HepG2 (cell line): Measurements from ENCODE around the gene MAP2K3. TPM values are rescaled to one million over a fixed set of nuclear protein-coding genes. Genes with fewer than 3 reads are reported as not detected.

Experiments used
- ATAC-seq: fragments of 200-7000 bp; cut with Tn5 transposase; 3 replicates; pipeline ENCODE4 v1.9.1; 2020; ENCODE audit warnings: mild to moderate bottlenecking, moderate library complexity
- BruUV-seq: library from RNA; stranded (reverse); fragments of 400-500 nt; replicated peaks from 2 replicates; lab custom pipeline; 2021; lab: Mats Ljungman, UMichigan
- CTCF ChIA-PET: fragments of 300-600 bp; formaldehyde crosslinking; extraction: SDS; loops from one replicate; lab custom pipeline; 2021; ENCODE audit warnings: low total read pairs, inconsistent platforms, low intra/inter-chr PET ratio; lab: Yijun Ruan, JAX
- POLR2A ChIA-PET: fragments of 350-600 bp; sonication (Branson Sonifier 250); formaldehyde crosslinking; loops from one replicate; lab custom pipeline; 2020; ENCODE audit warnings: antibody characterized with exemption, inconsistent platforms; lab: Yijun Ruan, JAX
- DNase-seq: peaks from one replicate; pipeline ENCODE4 v3.0.0-alpha.2; 2015; ENCODE audit warnings: low spot score
- FAIRE-seq: peaks from 3 replicates; lab custom pipeline; 2011; peaks lifted over from hg19 to GRCh38; lab: Jason Lieb, UNC
- H2AFZ ChIP-seq: one replicate; pipeline ENCODE4 v1.6.1; 2011; ENCODE audit warnings: low read length, inconsistent platforms
- H3K27ac ChIP-seq: fragments of 300-600 bp; 3 replicates; pipeline ENCODE4 v1.8.0; 2011; ENCODE audit warnings: mixed run types, mild to moderate bottlenecking, mixed read lengths, low read length, inconsistent platforms; ENCODE audit not compliant: insufficient read depth; ENCODE audit errors: extremely low read length
- H3K27me3 ChIP-seq, 2 experiments: fragments of 200-600 bp in 1 of 2; 2 replicates in 1 of 2; 3 replicates in 1 of 2; pipeline versions ENCODE4 v1.6.0 to v1.8.0; 2011; ENCODE audit warnings: low read length in 2 of 2, mild to moderate bottlenecking in 2 of 2, moderate library complexity in 2 of 2, inconsistent platforms in 1 of 2; ENCODE audit not compliant: insufficient read depth in 2 of 2, control insufficient read depth in 1 of 2
- H3K36me3 ChIP-seq, 2 experiments: fragments of 200-600 bp in 1 of 2; replicated peaks in 1 of 2; 2 replicates in 1 of 2; 3 replicates in 1 of 2; pipeline versions ENCODE4 v1.5.1 to v1.8.0; 2011; ENCODE audit warnings: low read length in 2 of 2, inconsistent platforms in 1 of 2; ENCODE audit not compliant: insufficient read depth in 2 of 2, control insufficient read depth in 1 of 2
- H3K4me1 ChIP-seq: 2 replicates; pipeline ENCODE4 v1.5.1; 2012; ENCODE audit warnings: low read length, inconsistent platforms; ENCODE audit not compliant: insufficient read depth
- H3K4me2 ChIP-seq: 2 replicates; pipeline ENCODE4 v1.6.0; 2011; ENCODE audit warnings: low read depth, low read length, inconsistent platforms
- H3K4me3 ChIP-seq, 3 experiments: fragments of 200-600 bp in 1 of 3; sonication (generic), shearing (Covaris generic) in 1 of 3; replicated peaks in 1 of 3; 2 replicates each; pipeline ENCODE4 v1.5.1; 2011 to 2016; ENCODE audit warnings: low read length in 3 of 3, inconsistent platforms in 2 of 3, low read depth in 2 of 3, mild to moderate bottlenecking in 2 of 3, control low read depth in 1 of 3, mixed read lengths in 1 of 3; ENCODE audit not compliant: insufficient read depth in 1 of 3
- H3K79me2 ChIP-seq: one replicate; pipeline ENCODE4 v1.6.1; 2011; ENCODE audit warnings: low read length, inconsistent platforms; ENCODE audit not compliant: insufficient read depth
- H3K9ac ChIP-seq: 2 replicates; pipeline ENCODE4 v1.6.0; 2011; ENCODE audit warnings: mild to moderate bottlenecking, low read depth, low read length, inconsistent platforms; ENCODE audit not compliant: insufficient read depth
- H3K9me3 ChIP-seq: 2 replicates; pipeline ENCODE4 v1.5.1; 2012; ENCODE audit warnings: mild to moderate bottlenecking, low read length
- H4K20me1 ChIP-seq: 2 replicates; pipeline ENCODE4 v1.6.0; 2011; ENCODE audit warnings: inconsistent platforms, mild to moderate bottlenecking, low read length, moderate library complexity; ENCODE audit not compliant: insufficient read depth
- ATF7 ChIP-seq, 2 experiments: fragments of 450-650 bp in 1 of 2; sonication (generic) in 1 of 2; formaldehyde crosslinking in 1 of 2; IDR thresholded peaks; 2 replicates each; pipeline versions ENCODE4 v1.4.0 to v1.6.1; 2016 to 2020; ENCODE audit warnings: antibody characterized with exemption in 1 of 2, mild to moderate bottlenecking in 1 of 2, missing genetic modification reagents in 1 of 2
- CBX5 ChIP-seq: sonication (generic); formaldehyde crosslinking; IDR thresholded peaks from 2 replicates; pipeline ENCODE4 v1.4.0; 2020; ENCODE audit warnings: missing genetic modification reagents, borderline replicate concordance
- CHD4 ChIP-seq: fragments of 200-600 bp; sonication (generic); IDR thresholded peaks from 2 replicates; pipeline ENCODE4 v1.7.0; 2017; ENCODE audit warnings: mild to moderate bottlenecking, low read length, borderline replicate concordance
- DMAP1 ChIP-seq: IDR thresholded peaks from 2 replicates; pipeline ENCODE4 v1.6.1; 2016
- KDM1A ChIP-seq: IDR thresholded peaks from 2 replicates; pipeline ENCODE4 v1.6.1; 2016; ENCODE audit warnings: missing compliant biosample characterization
- MEIS1 ChIP-seq: sonication (generic); formaldehyde crosslinking; IDR thresholded peaks from 2 replicates; pipeline ENCODE4 v1.9.0; 2021; ENCODE audit warnings: mild to moderate bottlenecking, missing genetic modification reagents, moderate library complexity, borderline replicate concordance
- MXD4 ChIP-seq: IDR thresholded peaks from 2 replicates; pipeline ENCODE4 v1.6.1; 2016; ENCODE audit warnings: mild to moderate bottlenecking, missing biosample characterization, missing genetic modification reagents
- SALL1 ChIP-seq: sonication (generic); formaldehyde crosslinking; IDR thresholded peaks from 2 replicates; pipeline ENCODE4 v1.8.0; 2022; ENCODE audit warnings: mild to moderate bottlenecking, missing genetic modification reagents
- ZFX ChIP-seq: sonication (generic); formaldehyde crosslinking; IDR thresholded peaks from 2 replicates; pipeline ENCODE4 v1.4.0; 2020; ENCODE audit warnings: mild to moderate bottlenecking, low read depth, missing genetic modification reagents, moderate library complexity
- ZNF180 ChIP-seq: sonication (generic); formaldehyde crosslinking; IDR thresholded peaks from 2 replicates; pipeline ENCODE4 v1.4.0; 2020; ENCODE audit warnings: low read depth, missing genetic modification reagents, borderline replicate concordance
- ZNF501 ChIP-seq: sonication (generic); formaldehyde crosslinking; IDR thresholded peaks from 2 replicates; pipeline ENCODE4 v1.5.1; 2020; ENCODE audit warnings: mild to moderate bottlenecking, moderate library complexity, missing genetic modification reagents
- ZNF572 ChIP-seq: sonication (generic); formaldehyde crosslinking; IDR thresholded peaks from 2 replicates; pipeline ENCODE4 v1.5.1; 2020; ENCODE audit warnings: mild to moderate bottlenecking, missing genetic modification reagents
- WGBS: methylation state at CpG from one replicate; pipeline ENCODE4 v1.1.6; 2017; ENCODE audit warnings: low lambda C conversion rate; 5-methylcytosine and 5-hydroxymethylcytosine counted together
- in situ Hi-C: cut with HindIII; loops from 2 replicates; pipeline ENCODE4 v1.10.0; 2017; ENCODE audit warnings: low pct_unique_long_range_greater_than_20kb; ENCODE audit not compliant: extremely low pct_ligation_motif_present
- intact Hi-C: fragments of 100-400 bp; cut with micrococcal nuclease; formaldehyde crosslinking; loops from one replicate; pipeline ENCODE4 v1.10.0; 2022; ENCODE audit not compliant: unreplicated experiment
- polyA plus RNA-seq, 8 experiments: library from polyadenylated mRNA; depleted of rRNA in 3 of 8; stranded (reverse) in 7 of 8; unstranded in 1 of 8; fragments of >200 nt; fragmentation: Illumina TruSeq in 4 of 8; extraction: Trizol in 4 of 8; gene quantifications; 2 replicates each; pipeline versions ENCODE4 v1.2.1 to v1.2.3, GENCODE V29; 2011 to 2016; ENCODE audit warnings: low read depth in 4 of 8, missing spikeins in 1 of 8, mixed read lengths in 1 of 8; ENCODE audit not compliant: insufficient read depth in 1 of 8
- total RNA-seq, 5 experiments: library from RNA; depleted of rRNA; stranded (reverse); fragments of >200 nt; fragmentation: Illumina TruSeq; extraction: Trizol; gene quantifications; 2 replicates each; pipeline ENCODE4 v1.2.3, GENCODE V29; 2016; ENCODE audit warnings: low read depth in 1 of 5
- TF ChIP-seq, protein P1 (sequence below): sonication (generic); formaldehyde crosslinking; IDR thresholded peaks from 2 replicates; pipeline ENCODE4 v1.9.0; 2022; ENCODE audit warnings: missing genetic modification reagents, mild to moderate bottlenecking, borderline replicate concordance
- TF ChIP-seq, protein P2 (sequence below): sonication (generic); formaldehyde crosslinking; IDR thresholded peaks from 2 replicates; pipeline ENCODE4 v1.4.0; 2020; ENCODE audit warnings: missing genetic modification reagents
- TF ChIP-seq, protein P3 (sequence below): IDR thresholded peaks from 2 replicates; pipeline ENCODE4 v1.6.1; 2012; ENCODE audit warnings: inconsistent platforms
- TF ChIP-seq, protein P4 (sequence below), 2 experiments: sonication (generic) in 1 of 2; formaldehyde crosslinking in 1 of 2; IDR thresholded peaks; 2 replicates each; pipeline versions ENCODE4 v1.5.1 to v1.6.1; 2011 to 2020; ENCODE audit warnings: borderline replicate concordance in 1 of 2, low read depth in 1 of 2, low read length in 1 of 2, mild to moderate bottlenecking in 1 of 2, missing genetic modification reagents in 1 of 2, moderate library complexity in 1 of 2

The MAP2K3 gene
- total and polyA plus RNA-seq, 2 of the 13 experiments (the other 11 are each of a cell fraction or from before 2014, with no cell fraction given), result 20.5 to 27.4 TPM

DNA sequence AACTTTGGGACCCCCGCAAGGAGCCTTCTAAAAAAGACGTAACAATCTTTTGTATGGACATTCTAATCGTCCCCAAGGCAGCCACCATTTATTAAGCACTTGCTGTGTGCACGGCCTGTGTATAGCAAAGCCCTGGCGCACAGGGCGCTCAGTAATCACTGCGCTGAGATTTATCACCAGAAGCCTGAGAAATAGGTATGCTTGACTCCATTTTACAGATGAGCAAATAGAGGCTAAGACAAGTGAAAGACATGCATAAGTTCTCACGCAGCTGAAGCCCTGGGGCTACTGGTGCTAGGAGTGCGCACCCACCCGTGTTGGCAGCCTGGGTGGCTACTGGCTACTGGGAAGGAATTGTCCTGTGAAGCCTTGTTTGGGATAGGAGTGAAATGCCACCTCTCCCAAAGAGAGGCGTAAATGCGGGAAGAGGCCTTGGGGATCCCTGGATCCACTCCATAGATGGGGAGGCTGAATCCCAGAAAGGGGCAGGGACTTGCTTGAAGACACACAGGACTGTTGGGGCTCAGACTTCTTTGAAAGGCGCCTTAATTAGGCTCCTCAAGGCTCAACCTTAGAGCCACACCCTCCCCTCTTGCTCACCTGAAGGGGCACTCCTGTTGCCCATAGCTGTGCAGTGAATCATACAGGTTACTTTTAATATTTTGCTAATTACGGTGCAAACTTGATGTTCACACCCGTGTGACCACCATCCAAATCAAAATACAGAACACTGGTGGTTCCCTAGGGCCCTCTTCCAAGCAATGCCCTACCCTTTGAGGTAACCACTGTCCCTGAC is 30.7 kb upstream of the MAP2K3 start:
- Histone ChIP-seq H3K4me1 (peaks cover 16% of the 10 kb centered on the region), H3K9me3 (no peaks in the 10 kb centered on the region), H3K27ac (no peak overlapping the region), H3K9ac (peak overlapping the region; percentile 40; the same call in 1 of the 2 replicates), H2AFZ (no peak overlapping the region), H3K4me2 (peak overlapping the region; percentile 87), H3K79me2 (no peaks in the 10 kb centered on the region), H4K20me1 (peaks cover 3% of the 10 kb centered on the region; the same call in 1 of the 2 replicates), H3K36me3 (no peaks in the 10 kb centered on the region), H3K4me3 (peak overlapping the region; percentile 65 to 76 (median 75)), H3K27me3 (peaks cover 2 to 29% of the 10 kb centered on the region in 2 experiments; a peak in 3 of 5 replicates)
- 26% methylated on average over 14 of the region's 15 CpGs for WGBS
- no peak for DNase-seq
- ATAC-seq, result no peak
- ChIA-PET POLR2A (interaction anchor here (1.1 kb wide), 1 partner anchor 22 kb away, joined by 3 read pairs; no protein-coding TSS in a partner anchor), CTCF (interaction anchor here (1.3 kb wide), 1 partner anchor 27 kb away, joined by 3 read pairs; no protein-coding TSS in a partner anchor)
- no peak for FAIRE-seq
- intact Hi-C loops, result loop anchor here (1.0 to 5.0 kb wide), 2 partner anchors 33 to 41 kb away; no protein-coding TSS in a partner anchor
- in situ Hi-C loops, result no loop called here
- no TSS peak for BruUV-seq
- TF ChIP-seq MEIS1 (0 out of 2 replicates have a peak, but pooled peaks have one; percentile 23), DMAP1 (CRISPR knock-in tag) (no peak), SALL1 (CRISPR knock-in tag) (peak; percentile 26; the same call in 1 of the 2 replicates), CHD4 (0 out of 2 replicates have a peak, but pooled peaks have one; percentile 64), CBX5 (CRISPR knock-in tag) (no peak), KDM1A (CRISPR knock-in tag) (peak; percentile 68; the same call in 1 of the 2 replicates), ATF7 (IDR thresholded peaks at IDR 0.05) (no peak), ATF7 (CRISPR knock-in tag; IDR thresholded peaks at IDR 0.05) (0 out of 2 replicates have a peak, but pooled peaks have one; percentile 26), ZNF180 (no peak), ZFX (CRISPR knock-in tag) (0 out of 2 replicates have a peak, but pooled peaks have one; percentile 23), ZNF572 (CRISPR knock-in tag) (peak; percentile 68; the same call in 1 of the 2 replicates), ZNF501 (peak; percentile 64), MXD4 (0 out of 2 replicates have a peak, but pooled peaks have one; percentile 17)
- TF ChIP-seq, protein P1, sequence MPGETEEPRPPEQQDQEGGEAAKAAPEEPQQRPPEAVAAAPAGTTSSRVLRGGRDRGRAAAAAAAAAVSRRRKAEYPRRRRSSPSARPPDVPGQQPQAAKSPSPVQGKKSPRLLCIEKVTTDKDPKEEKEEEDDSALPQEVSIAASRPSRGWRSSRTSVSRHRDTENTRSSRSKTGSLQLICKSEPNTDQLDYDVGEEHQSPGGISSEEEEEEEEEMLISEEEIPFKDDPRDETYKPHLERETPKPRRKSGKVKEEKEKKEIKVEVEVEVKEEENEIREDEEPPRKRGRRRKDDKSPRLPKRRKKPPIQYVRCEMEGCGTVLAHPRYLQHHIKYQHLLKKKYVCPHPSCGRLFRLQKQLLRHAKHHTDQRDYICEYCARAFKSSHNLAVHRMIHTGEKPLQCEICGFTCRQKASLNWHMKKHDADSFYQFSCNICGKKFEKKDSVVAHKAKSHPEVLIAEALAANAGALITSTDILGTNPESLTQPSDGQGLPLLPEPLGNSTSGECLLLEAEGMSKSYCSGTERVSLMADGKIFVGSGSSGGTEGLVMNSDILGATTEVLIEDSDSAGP (CRISPR knock-in tag), result peak; percentile 98; the same call in 1 of the 2 replicates
- TF ChIP-seq, protein P2, sequence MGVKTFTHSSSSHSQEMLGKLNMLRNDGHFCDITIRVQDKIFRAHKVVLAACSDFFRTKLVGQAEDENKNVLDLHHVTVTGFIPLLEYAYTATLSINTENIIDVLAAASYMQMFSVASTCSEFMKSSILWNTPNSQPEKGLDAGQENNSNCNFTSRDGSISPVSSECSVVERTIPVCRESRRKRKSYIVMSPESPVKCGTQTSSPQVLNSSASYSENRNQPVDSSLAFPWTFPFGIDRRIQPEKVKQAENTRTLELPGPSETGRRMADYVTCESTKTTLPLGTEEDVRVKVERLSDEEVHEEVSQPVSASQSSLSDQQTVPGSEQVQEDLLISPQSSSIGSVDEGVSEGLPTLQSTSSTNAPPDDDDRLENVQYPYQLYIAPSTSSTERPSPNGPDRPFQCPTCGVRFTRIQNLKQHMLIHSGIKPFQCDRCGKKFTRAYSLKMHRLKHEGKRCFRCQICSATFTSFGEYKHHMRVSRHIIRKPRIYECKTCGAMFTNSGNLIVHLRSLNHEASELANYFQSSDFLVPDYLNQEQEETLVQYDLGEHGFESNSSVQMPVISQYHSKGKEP (CRISPR knock-in tag), result no peak
- TF ChIP-seq, protein P3, sequence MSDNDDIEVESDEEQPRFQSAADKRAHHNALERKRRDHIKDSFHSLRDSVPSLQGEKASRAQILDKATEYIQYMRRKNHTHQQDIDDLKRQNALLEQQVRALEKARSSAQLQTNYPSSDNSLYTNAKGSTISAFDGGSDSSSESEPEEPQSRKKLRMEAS, result 0 out of 2 replicates have a peak, but pooled peaks have one; percentile 2
- TF ChIP-seq, protein P4, sequence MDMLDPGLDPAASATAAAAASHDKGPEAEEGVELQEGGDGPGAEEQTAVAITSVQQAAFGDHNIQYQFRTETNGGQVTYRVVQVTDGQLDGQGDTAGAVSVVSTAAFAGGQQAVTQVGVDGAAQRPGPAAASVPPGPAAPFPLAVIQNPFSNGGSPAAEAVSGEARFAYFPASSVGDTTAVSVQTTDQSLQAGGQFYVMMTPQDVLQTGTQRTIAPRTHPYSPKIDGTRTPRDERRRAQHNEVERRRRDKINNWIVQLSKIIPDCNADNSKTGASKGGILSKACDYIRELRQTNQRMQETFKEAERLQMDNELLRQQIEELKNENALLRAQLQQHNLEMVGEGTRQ (IDR thresholded peaks at IDR 0.05; ENCODE audit: low read depth, low read length), result no peak
- TF ChIP-seq, protein P4 (CRISPR knock-in tag; IDR thresholded peaks at IDR 0.05; ENCODE audit: borderline replicate concordance), result peak; percentile 71; the same call in 1 of the 2 replicates
